ENCODE data around the gene RAD51. TPM values are rescaled to one million over a fixed set of nuclear protein-coding genes. Genes with fewer than 3 reads are reported as not detected.

Gene RAD51
- total and polyA plus RNA-seq, 2 of the 8 experiments (the other 6 are each of a cell fraction or from before 2014, with no cell fraction given) = 32.2 to 42.4 TPM

- no peak overlapping the region for H2BK12ac ChIP-seq (ENCODE audit: low read depth, low read length)
- H3K23ac ChIP-seq (ENCODE audit: insufficient read length) = no peak overlapping the region
- H2AK5ac ChIP-seq (ENCODE audit: low read depth, low read length) = no peak overlapping the region
- no peak overlapping the region for H4K5ac ChIP-seq (ENCODE audit: insufficient read length, low read depth, low read length)
- no peaks in the 10 kb centered on the region for H3K27me3 ChIP-seq (replicated peaks in 1 of 4; ENCODE audit: control insufficient read depth in 3 of 4, extremely low read depth in 1 of 4, insufficient read depth in 3 of 4, low read length in 3 of 4)
- H2BK20ac ChIP-seq (ENCODE audit: low read length) = no peak overlapping the region
- H4K8ac ChIP-seq (ENCODE audit: extremely low read depth, insufficient read depth, low read length) = no peak overlapping the region
- H3K4me1 ChIP-seq (replicated peaks in 1 of 4; ENCODE audit: control insufficient read depth in 3 of 4, insufficient read depth in 4 of 4, low read length in 3 of 4) = 0 out of 7 replicates have a peak, but pooled peaks cover 0 to 3% (median 0%) of the 10 kb centered on the region in 4 experiments
- H3K4me3 ChIP-seq (ENCODE audit: extremely low read depth in 1 of 4, insufficient read depth in 2 of 4, low read depth in 3 of 4, low read length in 4 of 4) = no peak overlapping the region
- H4K20me1 ChIP-seq (replicated peaks in 1 of 2; ENCODE audit: control insufficient read depth in 1 of 2, insufficient read depth in 2 of 2, low read length in 2 of 2) = no peaks in the 10 kb centered on the region
- no peak overlapping the region for H3K4me2 ChIP-seq (ENCODE audit: insufficient read depth in 1 of 2, low read depth in 2 of 2, low read length in 2 of 2)
- H2AFZ ChIP-seq (ENCODE audit: low read length) = no peak overlapping the region
- no peak for DNase-seq (ENCODE audit: low read depth in 1 of 2, low spot score in 2 of 2)
- H3K4ac ChIP-seq (replicated peaks; ENCODE audit: insufficient read length, low read depth, low read length) = no peak overlapping the region
- H2BK120ac ChIP-seq (replicated peaks; ENCODE audit: low read depth, low read length) = no peak overlapping the region
- H4K91ac ChIP-seq (replicated peaks; ENCODE audit: insufficient read length, low read length) = no peak overlapping the region
- H3K23me2 ChIP-seq (ENCODE audit: low read depth, low read length) = peaks cover under 1% of the 10 kb centered on the region; the same call in 1 of the 2 replicates
- no peak for FAIRE-seq
- H3K14ac ChIP-seq (ENCODE audit: insufficient read length) = no peak overlapping the region
- H3K9me3 ChIP-seq (ENCODE audit: insufficient read depth in 2 of 2, low read depth in 1 of 2, low read length in 1 of 2) = peaks cover 0 to 6% of the 10 kb centered on the region in 2 experiments; a peak in 2 of 4 replicates
- 92% methylated on average over 9 of the region's 9 CpGs; no CpG with 5 or more reads in 1 of the 2 experiments for WGBS, 2 experiments (ENCODE audit: extremely low coverage in 1 of 2, insufficient coverage in 1 of 2, insufficient read length in 1 of 2, insufficient replicate concordance in 2 of 2, low coverage in 1 of 2, low lambda C conversion rate in 2 of 2, missing lambda C conversion rate in 1 of 2)
- no peak overlapping the region for H2BK5ac ChIP-seq (ENCODE audit: low read depth, low read length)
- no peak overlapping the region for H2BK15ac ChIP-seq (ENCODE audit: low read length)
- H3K36me3 ChIP-seq (ENCODE audit: control insufficient read depth in 2 of 4, insufficient read depth in 4 of 4, low read length in 3 of 4) = no peaks in the 10 kb centered on the region
- H3K27ac ChIP-seq (ENCODE audit: low read depth, low read length) = no peak overlapping the region
- POLR2A ChIA-PET (ENCODE audit: partially characterized antibody) = interaction anchor here (0.6 kb wide), 1 partner anchor 45 kb away, joined by 3 read pairs; no protein-coding TSS in a partner anchor
- H3K79me1 ChIP-seq (ENCODE audit: low read depth, low read length) = 0 out of 2 replicates have a peak, but pooled peaks cover 4% of the 10 kb centered on the region
- no peak overlapping the region for H3K9ac ChIP-seq (replicated peaks in 1 of 4; ENCODE audit: extremely low read depth in 1 of 4, low read depth in 3 of 4, low read length in 3 of 4)
- CTCF ChIA-PET (ENCODE audit: partially characterized antibody) = interaction anchor here (0.5 to 1.1 kb wide), 2 partner anchors 12 to 104 kb away, joined by 3 to 4 read pairs; no protein-coding TSS in a partner anchor
- no peaks in the 10 kb centered on the region for H3K79me2 ChIP-seq (ENCODE audit: control insufficient read depth in 1 of 2, insufficient read depth in 2 of 2, low read length in 2 of 2)
- no peak overlapping the region for H3K56ac ChIP-seq (replicated peaks; ENCODE audit: insufficient read length, low read depth, low read length)
- H3K18ac ChIP-seq (ENCODE audit: extremely low read depth, low read length) = no peak overlapping the region
- TF ChIP-seq GTF2F1 (IDR thresholded peaks at IDR 0.05; ENCODE audit: borderline replicate concordance, low read depth, low read length) (no peak), ASH2L (IDR thresholded peaks at IDR 0.05; ENCODE audit: low read length) (no peak), KDM1A (IDR thresholded peaks at IDR 0.05; ENCODE audit: borderline replicate concordance, low read length) (no peak), PHF8 (conservative IDR thresholded peaks at IDR 0.05; ENCODE audit: low read depth, low read length) (no peak), TEAD4 (IDR thresholded peaks at IDR 0.05; ENCODE audit: low read depth, low read length) (no peak), EP300 (IDR thresholded peaks at IDR 0.05; ENCODE audit: borderline replicate concordance in 1 of 2, low read depth in 2 of 2, low read length in 2 of 2) (no peak), CEBPB (IDR thresholded peaks at IDR 0.05; ENCODE audit: low read depth, low read length) (no peak), JUN (IDR thresholded peaks at IDR 0.05; ENCODE audit: low read depth, low read length) (no peak), SIRT6 (IDR thresholded peaks at IDR 0.05; ENCODE audit: low read length) (no peak), RBBP5 (IDR thresholded peaks at IDR 0.05; ENCODE audit: borderline replicate concordance, low read depth, low read length) (no peak), HDAC2 (IDR thresholded peaks at IDR 0.05; ENCODE audit: borderline replicate concordance in 1 of 2, low read depth in 2 of 2, low read length in 2 of 2) (no peak), POLR2A (IDR thresholded peaks at IDR 0.05; ENCODE audit: control extremely low read depth in 1 of 2, low read depth in 2 of 2, low read length in 2 of 2) (no peak)
These were observed 5.8 kb upstream of the RAD51 start for GRCh38 chr15:40688932-40689799.
